COLO829 (cell line): ENCODE results near the gene ANO2.
"Not testable (repeated sequence)": the region's sequence is repeated elsewhere in the genome, so short reads cannot be mapped to it uniquely, and the experiment has no call there.

Experiments used
- DNase-seq: peaks from one replicate; pipeline ENCODE4 v3.0.0; 2012; ENCODE audit warnings: low spot score

The ANO2 gene

GRCh38 chr12:5818877-5819276, 126.2 kb downstream of the ANO2 start:
- DNase-seq = not testable (repeated sequence)

- DNase-seq = no peak
These were observed 127.8 kb downstream of the ANO2 start for GRCh38 chr12:5817246-5817645.

GRCh38 chr12:5809586-5809985, 135.5 kb downstream of the ANO2 start:
- DNase-seq = no peak

- no peak for DNase-seq
These were observed 136.1 kb downstream of the ANO2 start for GRCh38 chr12:5808981-5809380.

GRCh38 chr12:5807514-5808219, 137.4 kb downstream of the ANO2 start:
- DNase-seq = no peak

- DNase-seq = no peak
These were observed 138.0 kb downstream of the ANO2 start for GRCh38 chr12:5807090-5807414.

- no peak for DNase-seq
These were observed 138.5 kb downstream of the ANO2 start for GRCh38 chr12:5806371-5807089.

GRCh38 chr12:5803532-5803931, 141.5 kb downstream of the ANO2 start:
- DNase-seq = no peak

GRCh38 chr12:5798242-5799015, 146.6 kb downstream of the ANO2 start:
- DNase-seq = no peak

GRCh38 chr12:5797661-5798060, 147.4 kb downstream of the ANO2 start:
- DNase-seq = no peak

- no peak for DNase-seq
These were observed 148.2 kb downstream of the ANO2 start for GRCh38 chr12:5796959-5797225.

GRCh38 chr12:5796171-5796958, 148.7 kb downstream of the ANO2 start:
- DNase-seq = no peak

GRCh38 chr12:5794156-5794555, 150.9 kb downstream of the ANO2 start:
- no peak for DNase-seq

GRCh38 chr12:5792343-5792742, 152.7 kb downstream of the ANO2 start:
- no peak for DNase-seq

- DNase-seq = no peak
These were observed 155.5 kb downstream of the ANO2 start for GRCh38 chr12:5789469-5789968.

- DNase-seq = no peak
These were observed 157.2 kb downstream of the ANO2 start for GRCh38 chr12:5787828-5788227.

- DNase-seq = no peak
These were observed 159.5 kb downstream of the ANO2 start for GRCh38 chr12:5785601-5786000.

- DNase-seq = no peak
These were observed 160.5 kb downstream of the ANO2 start for GRCh38 chr12:5784462-5785130.

GRCh38 chr12:5783289-5783920, 161.7 kb downstream of the ANO2 start:
- no peak for DNase-seq

GRCh38 chr12:5780536-5780935, 164.5 kb downstream of the ANO2 start:
- DNase-seq = no peak

- DNase-seq = no peak
These were observed 165.7 kb downstream of the ANO2 start for GRCh38 chr12:5779401-5779800.
